Stimulated activated CD4-positive, alpha-beta T cell treated with anti-CD3 and anti-CD28 coated beads, Interleukin-4, amount 100 ng/mL, for 24 hours (primary cell): ENCODE results near the gene C17orf114.

Experiments used
- DNase-seq: peaks from one replicate; pipeline ENCODE4 v3.0.0-alpha.2; 2020

C17orf114 gene

GRCh38 chr17:4786106-4786511, 16.0 kb downstream of the C17orf114 start, which contains the start of gene VMO1:
VMO1 (minus strand) TSS chr17:4786364; CDS start chr17:4786352, 12 bp downstream.
- DNase-seq: no peak

GRCh38 chr17:4785311-4786105, 16.6 kb downstream of the C17orf114 start:
- no peak for DNase-seq

GRCh38 chr17:4782652-4783051, 19.5 kb downstream of the C17orf114 start:
- no peak for DNase-seq

GRCh38 chr17:4780325-4780955, 21.7 kb downstream of the C17orf114 start:
- DNase-seq: no peak

- DNase-seq: no peak
Measured at GRCh38 chr17:4777969-4778760, 24.0 kb downstream of the C17orf114 start.

- no peak for DNase-seq
Measured at GRCh38 chr17:4772235-4772613, 29.9 kb downstream of the C17orf114 start.

- no peak for DNase-seq
Measured at GRCh38 chr17:4771519-4772234, 30.5 kb downstream of the C17orf114 start, which contains the start of gene TM4SF5. TM4SF5 (plus strand) TSS chr17:4771886; CDS start chr17:4771923, 37 bp downstream.

GRCh38 chr17:4769628-4770027, 32.5 kb downstream of the C17orf114 start:
- DNase-seq: no peak

- DNase-seq: no peak
Measured at GRCh38 chr17:4768298-4768697, 33.8 kb downstream of the C17orf114 start.

GRCh38 chr17:4766723-4767122, 35.4 kb downstream of the C17orf114 start:
- DNase-seq: no peak

- DNase-seq: no peak
Measured at GRCh38 chr17:4766201-4766600, 35.9 kb downstream of the C17orf114 start.

- no peak for DNase-seq
Measured at GRCh38 chr17:4764595-4764994, 37.5 kb downstream of the C17orf114 start.

GRCh38 chr17:4759776-4760236, 42.3 kb downstream of the C17orf114 start:
- no peak for DNase-seq

- DNase-seq: no peak
Measured at GRCh38 chr17:4753392-4753791, 48.7 kb downstream of the C17orf114 start.

- DNase-seq: no peak
Measured at GRCh38 chr17:4751932-4752331, 50.2 kb downstream of the C17orf114 start.
